Suprapubic skin (tissue), 4 donors: ENCODE data around the gene WDR87.

Experiments used
- POLR2A ChIP-seq, 2 donors: fragments of 450-650 bp; IDR thresholded peaks; one replicate each; pipeline ENCODE4 v1.6.1; 2017; ENCODE audit warnings: antibody characterized with exemption in 2 of 2, mild to moderate bottlenecking in 2 of 2, moderate library complexity in 2 of 2
- POLR2AphosphoS5 ChIP-seq, 3 donors: sonication (generic); formaldehyde crosslinking; IDR thresholded peaks; one replicate each; pipeline ENCODE4 v1.6.1; 2017; ENCODE audit warnings: antibody characterized with exemption in 3 of 3
- TF ChIP-seq, protein P1 (sequence below), 2 donors: fragments of 200-600 bp in 1 of 2; fragments of 450-650 bp in 1 of 2; sonication (generic) in 1 of 2; IDR thresholded peaks; one replicate each; pipeline ENCODE4 v1.5.1; 2016 to 2019; ENCODE audit warnings: antibody characterized with exemption in 2 of 2, mild to moderate bottlenecking in 1 of 2, moderate library complexity in 1 of 2

DNA sequence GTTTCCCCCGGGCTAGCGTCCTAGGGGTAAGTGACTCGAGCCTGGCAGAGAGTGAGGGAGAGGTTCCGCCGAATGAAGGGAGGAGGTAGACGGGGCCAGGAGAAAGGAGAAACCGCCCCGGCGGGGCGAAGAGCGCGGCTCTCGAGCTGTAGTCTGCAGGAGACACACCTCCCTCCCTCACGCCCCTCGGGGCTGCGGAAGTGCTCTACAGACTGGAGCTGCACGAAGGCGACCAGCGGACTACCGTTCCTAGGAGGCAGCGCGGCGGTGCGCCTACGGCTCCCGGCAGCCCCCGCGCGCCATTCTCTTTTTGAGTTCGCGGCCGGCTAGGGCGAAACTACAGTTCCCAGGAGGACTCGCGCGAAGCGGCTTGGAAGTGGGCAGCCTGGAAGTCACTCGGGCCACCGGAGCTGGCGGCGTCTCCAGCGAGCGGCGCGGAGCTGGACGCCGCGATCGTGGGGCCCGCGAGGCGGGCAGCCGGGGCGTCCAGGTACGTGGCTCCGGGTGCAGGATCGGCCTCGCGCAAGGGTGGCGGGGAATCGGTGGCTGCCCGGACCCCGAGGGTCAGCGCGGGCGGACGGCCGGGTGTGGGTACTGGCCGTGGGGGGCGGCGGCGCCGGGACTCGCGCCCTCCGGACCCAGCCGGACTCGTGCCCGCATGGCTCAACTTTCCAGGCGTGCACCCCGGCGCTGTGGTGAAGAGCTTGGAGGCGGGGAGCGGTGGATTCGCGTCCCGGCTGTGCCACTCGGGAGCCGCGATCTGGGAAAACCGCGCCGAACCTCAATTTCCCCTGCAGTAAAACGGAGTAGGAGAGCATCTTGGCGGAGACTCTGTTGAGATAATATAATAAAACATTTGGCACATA is 708 bp upstream of the WDR87 start, which contains the start of gene SIPA1L3:
- TF ChIP-seq, protein P1, sequence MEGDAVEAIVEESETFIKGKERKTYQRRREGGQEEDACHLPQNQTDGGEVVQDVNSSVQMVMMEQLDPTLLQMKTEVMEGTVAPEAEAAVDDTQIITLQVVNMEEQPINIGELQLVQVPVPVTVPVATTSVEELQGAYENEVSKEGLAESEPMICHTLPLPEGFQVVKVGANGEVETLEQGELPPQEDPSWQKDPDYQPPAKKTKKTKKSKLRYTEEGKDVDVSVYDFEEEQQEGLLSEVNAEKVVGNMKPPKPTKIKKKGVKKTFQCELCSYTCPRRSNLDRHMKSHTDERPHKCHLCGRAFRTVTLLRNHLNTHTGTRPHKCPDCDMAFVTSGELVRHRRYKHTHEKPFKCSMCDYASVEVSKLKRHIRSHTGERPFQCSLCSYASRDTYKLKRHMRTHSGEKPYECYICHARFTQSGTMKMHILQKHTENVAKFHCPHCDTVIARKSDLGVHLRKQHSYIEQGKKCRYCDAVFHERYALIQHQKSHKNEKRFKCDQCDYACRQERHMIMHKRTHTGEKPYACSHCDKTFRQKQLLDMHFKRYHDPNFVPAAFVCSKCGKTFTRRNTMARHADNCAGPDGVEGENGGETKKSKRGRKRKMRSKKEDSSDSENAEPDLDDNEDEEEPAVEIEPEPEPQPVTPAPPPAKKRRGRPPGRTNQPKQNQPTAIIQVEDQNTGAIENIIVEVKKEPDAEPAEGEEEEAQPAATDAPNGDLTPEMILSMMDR (IDR thresholded peaks at IDR 0.05) = no peak
- TF ChIP-seq POLR2AphosphoS5 (IDR thresholded peaks at IDR 0.05) = no peak
- no peak for TF ChIP-seq POLR2A (IDR thresholded peaks at IDR 0.05)
